Posterior cingulate gyrus (tissue), 11 donors: ENCODE results near the gene AP3S2.
A peak's percentile ranks its signal among the peaks of the same experiment; 100 is the strongest.
"Not testable (repeated sequence)": the region's sequence is repeated elsewhere in the genome, so short reads cannot be mapped to it uniquely, and the experiment has no call there.

Source experiments
- DNase-seq, 10 donors: peaks; one replicate each; pipeline versions ENCODE4 v3.0.0 to v3.0.0-alpha.2; 2020 to 2021; ENCODE audit warnings: mixed read lengths in 3 of 10
- intact Hi-C: fragments of 100-400 bp; cut with DNase I; formaldehyde crosslinking; loops from one replicate; pipeline ENCODE4 v1.15.1; 2023

Gene AP3S2

DNA sequence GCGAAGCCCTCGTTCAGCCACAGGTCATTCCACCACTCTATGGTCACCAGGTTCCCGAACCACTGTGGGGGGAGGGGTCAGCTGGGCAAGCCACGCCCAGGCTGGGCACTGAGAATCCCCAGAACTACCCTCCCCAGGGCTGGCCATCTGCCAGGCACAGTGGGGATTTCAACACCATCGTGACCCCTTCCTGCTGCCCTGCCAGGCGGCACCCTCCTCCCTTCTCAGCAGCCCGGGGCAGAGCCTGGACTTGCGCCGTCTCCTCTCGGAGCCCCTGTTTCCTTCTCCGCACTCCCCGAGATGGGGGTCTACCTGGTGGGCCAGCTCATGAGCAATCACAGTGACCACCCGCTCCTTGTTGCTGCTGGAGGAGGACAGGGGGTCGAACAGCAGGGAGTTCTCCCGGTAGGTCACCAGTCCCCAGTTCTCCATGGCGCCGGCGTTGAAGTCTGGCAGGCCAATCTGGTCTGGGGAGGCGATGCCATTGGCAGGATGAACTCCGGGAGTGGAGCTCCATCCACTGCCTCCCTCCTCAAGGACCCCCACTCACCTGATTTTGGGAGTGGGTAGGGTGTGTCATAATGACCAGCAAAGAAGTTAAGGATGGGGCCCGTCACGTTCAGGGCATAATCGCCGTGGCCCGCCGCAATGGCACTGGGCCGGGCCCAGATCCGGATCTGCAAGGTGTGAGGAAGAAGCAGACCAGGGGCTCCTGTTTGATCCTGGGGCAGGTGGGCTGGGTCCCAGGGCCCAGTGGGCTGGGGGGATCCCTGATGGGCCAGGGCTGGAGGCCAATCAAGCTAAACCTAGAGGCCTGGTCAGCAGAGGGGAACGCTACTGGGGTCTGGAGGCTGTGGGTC, 89.6 kb downstream of the AP3S2 start:
- DNase-seq = peak in 3 of 10 donors; percentile 59 to 78 (median 71)
- intact Hi-C loops = no loop called here

DNA sequence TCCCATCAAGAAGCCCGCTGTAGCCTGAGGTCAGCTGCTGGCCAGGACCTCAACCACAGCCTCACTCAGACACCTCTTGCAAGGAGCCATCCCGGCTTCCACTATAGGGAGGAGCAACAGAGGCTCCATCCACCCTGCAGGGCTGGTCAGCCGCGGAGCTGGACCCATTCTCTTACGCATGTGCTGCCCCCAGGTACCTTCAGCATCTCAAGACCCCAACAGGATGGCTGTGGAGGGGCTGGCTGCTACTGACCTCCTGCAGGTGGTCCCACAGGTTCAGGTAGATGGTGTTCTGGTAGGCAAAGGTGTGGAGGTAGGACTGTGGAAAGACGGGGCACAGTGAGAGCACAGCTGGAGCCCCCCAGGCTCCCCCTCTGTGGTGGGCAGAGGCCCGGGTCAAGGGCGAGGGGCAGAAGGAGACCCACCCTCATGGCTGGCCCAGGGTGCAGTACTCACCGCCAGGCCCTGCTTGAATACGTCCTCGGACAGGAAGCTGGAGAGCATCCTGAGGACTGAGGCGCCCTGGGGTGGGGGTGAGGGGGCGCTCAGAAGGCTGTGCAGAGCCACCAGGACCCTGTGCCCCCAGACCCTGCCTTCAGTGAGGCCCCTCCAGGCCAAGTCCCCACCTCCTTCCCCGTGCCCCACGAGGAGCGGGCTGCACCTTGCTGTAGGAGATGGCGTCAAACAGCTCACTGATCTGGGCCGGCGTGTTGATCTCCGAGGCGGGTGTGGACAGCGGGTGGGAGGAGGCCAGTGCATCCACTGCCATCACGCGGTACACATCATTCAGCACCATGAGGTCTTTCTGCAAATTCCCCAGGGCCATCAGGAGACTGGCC, 90.6 kb downstream of the AP3S2 start:
- DNase-seq = peak in 3 of 10 donors; percentile 37 to 80 (median 70)

GRCh38 chr15:89802231-89802928, 91.4 kb downstream of the AP3S2 start:
- peak in 3 of 10 donors; percentile 27 to 72 (median 46) for DNase-seq
- intact Hi-C loops = no loop called here

More for the DNA sequence above, 90.6 kb downstream of the AP3S2 start:
- intact Hi-C loops = no loop called here

GRCh38 chr15:89801471-89802195, 92.2 kb downstream of the AP3S2 start:
- DNase-seq = peak in 3 of 10 donors; percentile 12 to 80 (median 69)

GRCh38 chr15:89799918-89800498, 93.8 kb downstream of the AP3S2 start:
- intact Hi-C loops = no loop called here
- DNase-seq = peak in 2 of 10 donors; percentile 3 to 31

More at GRCh38 chr15:89801471-89802195, 92.2 kb downstream of the AP3S2 start:
- intact Hi-C loops = no loop called here

DNA sequence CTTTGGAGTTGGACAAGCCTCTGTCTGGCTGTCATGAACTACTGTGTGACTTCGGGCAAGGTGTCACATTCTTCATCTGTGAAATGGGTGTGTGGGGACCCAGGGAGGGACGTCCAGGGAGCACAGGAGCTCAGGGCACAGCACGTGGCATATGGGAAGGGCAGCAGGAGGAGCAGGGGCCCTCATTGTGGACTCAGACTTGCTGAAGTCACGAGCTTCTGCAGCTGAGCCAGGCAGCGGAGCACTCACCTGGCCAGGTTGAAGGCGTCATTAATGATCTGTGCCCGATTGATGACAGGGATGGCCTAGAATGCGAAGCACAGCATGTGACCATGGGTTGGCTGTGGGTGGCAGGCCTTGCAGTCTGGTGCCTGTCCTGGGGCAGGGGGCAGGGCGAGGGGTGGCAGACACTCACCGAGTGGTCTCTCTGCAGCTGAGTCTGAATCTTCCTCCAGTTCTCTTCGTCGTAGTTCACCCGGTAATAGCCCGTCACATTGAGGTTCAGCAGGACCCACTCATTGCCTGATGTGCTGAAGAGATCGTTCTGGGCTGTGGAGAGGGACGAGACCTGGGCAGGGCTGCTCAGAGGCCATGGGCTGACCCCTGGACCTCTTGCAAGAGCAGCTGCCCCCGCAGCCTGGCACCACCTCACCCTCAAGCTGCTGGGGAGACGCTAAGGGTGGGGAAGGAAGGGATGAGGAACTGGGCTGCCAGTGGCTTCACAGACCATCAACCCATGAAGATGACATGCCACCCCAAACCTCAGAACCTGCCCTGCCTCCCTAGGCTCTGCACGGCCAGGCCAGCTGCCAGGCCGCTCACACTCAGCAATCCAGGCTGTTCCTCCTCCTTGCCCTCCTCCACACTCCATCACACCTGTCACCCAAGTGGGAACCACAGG, 94.5 kb downstream of the AP3S2 start:
- peak in 3 of 10 donors; percentile 5 to 70 (median 64) for DNase-seq
- intact Hi-C loops = no loop called here

DNA sequence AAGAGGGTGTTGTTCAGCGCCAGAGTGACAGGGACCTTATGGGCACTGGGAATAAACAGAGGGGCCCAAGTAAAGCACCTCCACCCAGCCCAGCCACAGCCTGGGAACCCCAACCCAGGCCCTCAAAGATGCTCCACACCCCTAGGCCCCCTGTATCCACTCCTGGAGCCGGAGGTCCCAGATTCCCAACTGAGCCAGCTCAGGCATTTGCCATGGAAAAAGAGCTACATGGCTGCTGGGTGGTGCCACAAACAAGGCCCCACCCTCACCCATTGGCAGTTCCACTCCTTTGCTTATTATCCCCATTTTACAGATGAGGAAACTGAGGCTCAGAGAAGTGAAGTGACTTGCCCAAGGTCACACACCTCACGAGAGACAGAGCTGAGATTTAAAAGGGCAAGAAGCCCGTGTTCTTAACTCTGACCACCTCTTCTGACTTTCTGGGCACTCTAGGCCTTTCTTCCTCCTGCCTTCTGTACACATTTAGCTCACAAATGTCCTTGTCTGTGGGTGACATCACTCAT, 96.1 kb downstream of the AP3S2 start:
- peak in 1 of 10 donors; percentile 14 for DNase-seq
- intact Hi-C loops = no loop called here

DNA sequence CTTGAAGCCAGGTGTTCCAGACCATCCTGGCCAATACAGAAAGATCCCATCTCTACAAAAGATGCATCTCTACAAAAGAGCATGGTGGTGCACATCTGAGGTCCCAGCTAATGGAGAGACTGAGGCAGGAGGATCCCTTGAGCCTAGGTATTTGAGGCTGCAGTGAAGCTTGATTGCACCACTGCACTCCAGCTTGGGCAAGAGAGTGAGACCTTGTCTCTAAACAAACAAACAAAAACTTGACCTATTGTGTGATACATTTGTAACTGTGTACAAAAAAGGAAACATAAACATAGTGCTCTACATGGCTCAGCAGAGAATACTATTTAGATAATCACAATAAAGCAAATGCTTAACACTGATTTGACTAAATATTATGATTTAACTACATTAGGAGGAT, 97.8 kb downstream of the AP3S2 start:
- intact Hi-C loops = no loop called here
- no peak for DNase-seq

DNA sequence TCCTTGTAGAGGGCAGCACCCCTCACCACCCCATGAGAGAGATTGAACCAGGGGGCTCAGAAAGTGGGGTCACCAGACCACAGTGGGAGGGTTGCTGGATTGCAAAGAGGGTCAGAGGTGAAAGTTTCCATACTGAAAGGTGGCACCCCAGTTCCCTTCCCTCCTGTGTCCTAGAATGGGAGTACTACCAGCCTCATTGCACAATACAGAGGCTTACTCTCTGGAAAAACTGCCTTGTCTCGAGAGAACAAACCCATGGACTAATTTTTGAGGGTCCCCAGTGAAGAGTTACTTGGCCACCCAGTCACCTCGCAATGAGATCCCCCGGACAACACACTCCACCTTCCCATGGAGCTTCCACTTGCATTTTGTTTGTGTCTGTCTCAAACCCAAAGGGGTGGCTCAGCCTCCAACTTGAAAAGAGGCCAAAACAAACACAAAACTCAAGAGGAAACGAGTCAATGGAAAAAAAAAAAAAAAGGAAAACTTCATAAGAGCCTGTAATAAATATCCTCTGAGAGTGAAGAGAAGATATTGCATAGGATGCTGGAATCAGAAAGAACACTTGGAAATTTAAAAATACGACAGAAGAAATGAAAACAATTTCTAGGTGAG, 99.1 kb downstream of the AP3S2 start:
- intact Hi-C loops = no loop called here
- DNase-seq = peak in 2 of 10 donors; percentile 20 to 21

GRCh38 chr15:89792106-89792805, 101.5 kb downstream of the AP3S2 start:
- DNase-seq = peak in 3 of 10 donors; percentile 40 to 65 (median 41)
- intact Hi-C loops = no loop called here

DNA sequence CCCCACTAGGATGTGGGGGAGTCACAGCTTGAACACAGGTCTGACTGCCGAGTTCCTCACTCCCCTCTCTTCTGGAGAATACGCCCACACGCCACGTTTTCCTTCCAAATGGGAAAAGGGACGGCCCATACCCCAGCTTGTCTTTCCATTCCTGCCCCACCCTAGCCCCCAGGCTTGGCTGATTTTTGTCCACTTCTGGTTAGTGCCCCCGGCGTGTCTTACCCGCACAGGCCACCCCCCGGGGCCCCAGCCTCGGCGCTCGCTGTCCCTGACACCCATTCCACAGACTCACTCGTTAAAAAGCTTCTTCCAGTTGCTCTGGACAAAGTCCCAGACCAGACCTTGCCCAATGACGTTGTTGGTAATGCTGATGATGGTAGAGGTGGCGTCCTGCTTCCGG, 103.1 kb downstream of the AP3S2 start:
- intact Hi-C loops = no loop called here
- DNase-seq = peak in 3 of 10 donors; percentile 32 to 46 (median 44)

GRCh38 chr15:89790206-89790605, 103.6 kb downstream of the AP3S2 start:
- DNase-seq = peak in 2 of 10 donors; percentile 40 to 62
- intact Hi-C loops = no loop called here

DNA sequence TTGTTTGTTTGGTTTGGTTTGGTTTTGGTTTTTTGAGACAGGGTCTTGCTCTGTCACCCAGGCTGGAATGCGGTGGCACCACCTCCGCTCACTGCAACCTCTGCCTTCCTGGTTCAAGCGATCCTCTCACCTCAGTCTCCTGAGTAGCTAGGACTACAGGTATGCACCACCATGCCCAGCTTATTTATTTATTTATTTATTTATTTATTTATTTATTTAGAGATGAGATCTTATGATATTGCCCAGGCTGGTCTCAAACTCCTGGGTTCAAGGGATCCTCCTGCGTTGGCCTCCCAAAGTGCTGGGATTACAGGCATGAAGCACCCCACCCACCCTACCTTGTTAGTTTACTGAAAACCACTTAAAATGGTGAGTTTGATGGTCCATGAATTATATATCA, 105.2 kb downstream of the AP3S2 start:
- intact Hi-C loops = not testable (repeated sequence)
- DNase-seq = peak in 1 of 10 donors; percentile 20

DNA sequence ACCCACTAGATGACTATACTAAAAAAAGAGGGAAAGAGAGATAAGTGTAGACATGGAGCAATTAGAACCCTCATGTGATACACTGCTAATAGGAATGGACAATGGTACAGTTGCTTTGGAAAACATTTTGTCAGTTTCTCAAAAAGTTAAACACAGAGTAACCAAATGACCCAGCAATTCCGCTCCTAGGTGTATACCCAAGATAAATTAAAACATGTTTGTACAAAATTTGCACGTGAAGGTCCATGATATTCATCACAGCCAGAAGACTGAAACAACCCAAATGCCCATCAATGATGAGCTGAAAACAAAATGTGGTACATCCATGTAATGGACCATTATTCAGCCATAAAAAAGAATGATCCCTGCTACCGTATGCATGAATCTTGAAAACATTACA, 105.8 kb downstream of the AP3S2 start:
- intact Hi-C loops = no loop called here
- no peak for DNase-seq

GRCh38 chr15:89785774-89786140, 108.0 kb downstream of the AP3S2 start:
- DNase-seq = no peak

DNA sequence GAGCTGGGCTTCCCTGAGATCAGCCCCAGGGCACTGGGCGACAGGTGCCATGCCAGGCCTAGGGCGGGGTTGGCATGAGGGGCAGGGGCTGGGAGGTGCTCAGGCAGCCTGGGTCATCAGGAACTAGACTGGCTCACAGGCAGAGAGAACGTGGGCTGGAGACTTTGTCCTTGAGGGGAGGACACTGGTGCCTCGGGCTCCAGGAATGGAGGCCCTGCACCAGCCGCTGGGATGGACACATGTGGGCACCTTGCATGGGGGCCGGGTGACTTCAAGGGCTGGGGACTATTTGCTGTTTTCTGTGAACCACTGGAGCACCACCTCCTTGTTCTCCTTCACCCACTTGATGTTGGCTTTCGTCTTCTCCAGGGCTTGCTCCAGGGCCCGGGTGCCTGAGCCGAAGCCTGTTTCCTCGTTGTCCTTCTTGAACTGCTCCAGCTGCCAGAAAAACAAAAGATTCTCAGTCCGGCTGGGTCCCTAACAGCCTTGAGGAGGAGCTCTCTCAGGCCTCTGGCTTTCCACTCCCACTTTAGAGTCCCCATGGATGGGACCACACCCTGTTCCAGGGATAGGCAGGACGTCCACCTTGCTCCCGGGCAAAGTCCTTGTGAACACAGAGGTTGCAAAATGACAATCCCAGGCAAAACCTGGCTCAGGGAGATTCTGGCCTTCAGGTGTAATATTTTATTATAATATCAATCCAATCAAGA, 108.6 kb downstream of the AP3S2 start:
- DNase-seq = peak in 3 of 10 donors; percentile 42 to 78 (median 57)
- intact Hi-C loops = no loop called here

More at GRCh38 chr15:89785774-89786140, 108.0 kb downstream of the AP3S2 start:
- intact Hi-C loops = no loop called here

DNA sequence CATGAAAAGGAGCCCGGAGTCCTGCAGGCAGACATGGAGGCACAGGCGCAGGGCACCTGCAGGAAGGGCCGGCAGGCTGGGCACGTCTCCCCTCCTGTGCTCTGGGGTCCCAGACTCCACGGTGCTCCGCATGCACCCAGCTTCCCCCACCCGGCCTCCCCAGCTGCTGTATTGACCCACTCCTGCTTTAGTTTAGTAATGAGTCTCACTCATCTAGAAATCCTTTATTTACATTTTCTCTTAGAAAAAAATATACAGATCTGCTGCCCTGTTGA, 109.2 kb downstream of the AP3S2 start:
- intact Hi-C loops = no loop called here
- peak in 2 of 10 donors; percentile 42 to 44 for DNase-seq
